Fibroblast of lung (primary cell): Measurements from ENCODE around the gene TAS2R9. TPM values are rescaled to one million over a fixed set of nuclear protein-coding genes. Genes with fewer than 3 reads are reported as not detected.

Experiments
- DNase-seq, 2 donors: peaks; one replicate each; pipeline versions ENCODE4 v3.0.0 to v3.0.0-alpha.2; 2010; ENCODE audit warnings: low read depth in 2 of 2
- H2AFZ ChIP-seq: 2 replicates; pipeline ENCODE4 v1.5.1; 2012; ENCODE audit warnings: low read length, control low read depth, inconsistent platforms
- H3K27ac ChIP-seq: 2 replicates; pipeline ENCODE4 v1.5.1; 2011; ENCODE audit warnings: low read length, control low read depth; ENCODE audit not compliant: insufficient read depth
- H3K27me3 ChIP-seq: 2 replicates; pipeline ENCODE4 v1.5.1; 2011; ENCODE audit warnings: mild to moderate bottlenecking, low read length; ENCODE audit not compliant: control insufficient read depth, insufficient read depth
- H3K36me3 ChIP-seq: 2 replicates; pipeline ENCODE4 v1.5.1; 2011; ENCODE audit warnings: low read length; ENCODE audit not compliant: control insufficient read depth, insufficient read depth
- H3K4me1 ChIP-seq: 2 replicates; pipeline ENCODE4 v1.5.1; 2011; ENCODE audit warnings: low read length; ENCODE audit not compliant: control insufficient read depth, insufficient read depth; ENCODE audit errors: extremely low read depth
- H3K4me2 ChIP-seq: 2 replicates; pipeline ENCODE4 v1.5.1; 2011; ENCODE audit warnings: low read length, control low read depth; ENCODE audit not compliant: insufficient read depth; ENCODE audit errors: extremely low read depth
- H3K4me3 ChIP-seq, 4 experiments: fragments of 200-600 bp in 1 of 4; sonication (generic) in 1 of 4; replicated peaks in 1 of 4; 2 replicates each; pipeline ENCODE4 v1.5.1; 2011 to 2016; ENCODE audit warnings: low read length in 4 of 4, low read depth in 3 of 4, mild to moderate bottlenecking in 3 of 4, control low read depth in 2 of 4, inconsistent platforms in 1 of 4, mixed read lengths in 1 of 4; ENCODE audit not compliant: insufficient read depth in 1 of 4; ENCODE audit errors: control extremely low read depth in 1 of 4
- H3K79me2 ChIP-seq: 2 replicates; pipeline ENCODE4 v1.5.1; 2012; ENCODE audit warnings: mild to moderate bottlenecking, low read length, inconsistent platforms; ENCODE audit not compliant: control insufficient read depth, insufficient read depth
- H3K9ac ChIP-seq: 2 replicates; pipeline ENCODE4 v1.5.1; 2011; ENCODE audit warnings: mild to moderate bottlenecking, low read length, control low read depth; ENCODE audit not compliant: insufficient read depth
- H3K9me3 ChIP-seq: 2 replicates; pipeline ENCODE4 v1.5.1; 2012; ENCODE audit warnings: low read depth, low read length; ENCODE audit not compliant: control insufficient read depth, insufficient read depth
- H4K20me1 ChIP-seq: 2 replicates; pipeline ENCODE4 v1.5.1; 2011; ENCODE audit warnings: low read length; ENCODE audit not compliant: control insufficient read depth, insufficient read depth; ENCODE audit errors: extremely low read depth
- CTCF ChIP-seq, 2 donors: IDR thresholded peaks in 1 of 2; conservative IDR thresholded peaks in 1 of 2; 1 replicate in 1 of 2; 2 replicates in 1 of 2; pipeline ENCODE4 v1.5.1; 2011 to 2012; ENCODE audit warnings: low read length in 2 of 2, control low read depth in 1 of 2, inconsistent platforms in 1 of 2, low read depth in 1 of 2, mild to moderate bottlenecking in 1 of 2
- EZH2 ChIP-seq: IDR thresholded peaks from 2 replicates; pipeline ENCODE4 v1.5.1; 2012; ENCODE audit warnings: low read length, control low read depth, mild to moderate bottlenecking; ENCODE audit errors: missing control alignments
- polyA plus RNA-seq, 2 donors: library from polyadenylated mRNA; depleted of rRNA in 1 of 2; stranded (reverse) in 1 of 2; unstranded in 1 of 2; fragments of >200 nt; gene quantifications; 2 replicates each; pipeline ENCODE4 v1.2.1, GENCODE V29; 2011 to 2012; ENCODE audit warnings: missing spikeins in 1 of 2
- total RNA-seq: library from RNA; depleted of rRNA; stranded (reverse); fragments of >200 nt; gene quantifications from 2 replicates; pipeline ENCODE4 v1.2.1, GENCODE V29; 2014

Gene TAS2R9
- total and polyA plus RNA-seq, 2 donors (not counting 1 experiment from before 2014, with no cell fraction given) = 0.17 TPM; not detected in 1

DNA sequence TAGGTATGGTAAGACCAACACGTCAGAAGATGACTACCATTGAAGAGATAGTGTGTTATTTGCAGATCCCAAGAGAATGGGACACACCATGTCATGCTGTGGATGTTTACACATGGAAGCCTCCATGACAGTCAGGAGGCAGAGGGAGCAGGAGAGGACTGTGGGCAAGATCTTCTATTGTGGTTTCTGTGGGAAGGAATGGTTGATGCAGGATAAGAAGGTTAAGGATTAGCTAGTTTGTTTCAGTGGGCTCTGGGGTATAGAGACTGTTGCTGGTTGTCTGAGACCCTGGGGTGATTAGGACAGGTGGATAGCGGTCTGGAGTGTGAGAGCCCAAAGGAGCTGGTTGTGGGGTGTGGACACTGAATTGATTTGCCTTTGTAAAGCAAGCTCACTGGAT is 30.9 kb downstream of the TAS2R9 start:
- no peak for DNase-seq
- H3K79me2 ChIP-seq = no peaks in the 10 kb centered on the region

GRCh38 chr12:10771132-10771733 is 38.7 kb downstream of the TAS2R9 start:
- peak; percentile 20 to 66 for DNase-seq
- Histone ChIP-seq H3K79me2 (no peaks in the 10 kb centered on the region), H2AFZ (no peak overlapping the region), H4K20me1 (no peaks in the 10 kb centered on the region), H3K36me3 (no peaks in the 10 kb centered on the region), H3K27ac (no peak overlapping the region), H3K9ac (no peak overlapping the region), H3K4me2 (no peak overlapping the region), H3K4me3 (no peak overlapping the region), H3K4me1 (no peaks in the 10 kb centered on the region), H3K9me3 (no peaks in the 10 kb centered on the region), H3K27me3 (peaks cover 8% of the 10 kb centered on the region)
- TF ChIP-seq EZH2 (no peak), CTCF (conservative IDR thresholded peaks at IDR 0.05 in 1 of 2, IDR thresholded peaks at IDR 0.05 in 1 of 2; ENCODE audit: low read depth in 1 of 2, low read length in 2 of 2) (peak; percentile 8 to 58)

More for the DNA sequence above, 30.9 kb downstream of the TAS2R9 start:
- Histone ChIP-seq H3K9me3 (no peaks in the 10 kb centered on the region), H3K4me3 (no peak overlapping the region), H3K9ac (no peak overlapping the region), H3K36me3 (no peaks in the 10 kb centered on the region), H4K20me1 (no peaks in the 10 kb centered on the region), H2AFZ (no peak overlapping the region), H3K4me2 (no peak overlapping the region), H3K27me3 (no peaks in the 10 kb centered on the region), H3K4me1 (no peaks in the 10 kb centered on the region), H3K27ac (no peak overlapping the region)
- TF ChIP-seq EZH2 (no peak), CTCF (conservative IDR thresholded peaks at IDR 0.05 in 1 of 2, IDR thresholded peaks at IDR 0.05 in 1 of 2; ENCODE audit: low read depth in 1 of 2, low read length in 2 of 2) (no peak)

DNA sequence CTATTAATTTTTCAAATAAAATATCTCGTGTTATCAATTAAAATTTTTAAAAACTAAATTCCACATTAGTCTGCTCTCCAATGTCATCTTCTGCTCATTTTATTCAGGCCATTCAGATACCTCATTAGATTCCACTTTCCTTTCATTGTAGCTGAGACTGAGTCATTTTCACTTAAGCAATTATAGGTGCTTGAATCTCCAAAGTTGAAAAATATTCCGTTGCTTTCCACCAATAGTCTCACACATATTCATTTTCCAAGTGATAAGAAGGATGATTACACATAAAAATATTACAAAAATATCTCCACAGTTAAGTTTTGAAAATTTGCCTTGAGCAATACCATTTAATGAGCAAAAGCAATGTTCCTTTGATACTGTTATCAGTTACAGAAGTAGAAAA is 50.3 kb downstream of the TAS2R9 start:
- no peaks in the 10 kb centered on the region for H3K9me3 ChIP-seq
- no peak overlapping the region for H3K4me3 ChIP-seq
- H3K9ac ChIP-seq = no peak overlapping the region
- no peaks in the 10 kb centered on the region for H3K36me3 ChIP-seq
- H2AFZ ChIP-seq = no peak overlapping the region
- H3K27ac ChIP-seq = no peak overlapping the region
- H3K79me2 ChIP-seq = no peaks in the 10 kb centered on the region
- H4K20me1 ChIP-seq = no peaks in the 10 kb centered on the region
- H3K27me3 ChIP-seq = peaks cover 3% of the 10 kb centered on the region
- no peak overlapping the region for H3K4me2 ChIP-seq
- DNase-seq = no peak
- no peaks in the 10 kb centered on the region for H3K4me1 ChIP-seq
- TF ChIP-seq CTCF (conservative IDR thresholded peaks at IDR 0.05 in 1 of 2, IDR thresholded peaks at IDR 0.05 in 1 of 2; ENCODE audit: low read depth in 1 of 2, low read length in 2 of 2) (no peak), EZH2 (no peak)

Other genes with a start within 250 kb of the TAS2R9 start
- 10.5 and 21.1 TPM in 2 replicates for gene MAGOHB, start 196.6 kb downstream of the TAS2R9 start, total RNA-seq
- 29.8 and 48.6 TPM in 2 replicates for gene MAGOHB, start 196.6 kb downstream of the TAS2R9 start, polyA plus RNA-seq
- under 0.01 TPM in 1 of 2 replicates, not detected in the other for gene STYK1, start 136.1 kb downstream of the TAS2R9 start, total RNA-seq
- gene STYK1, start 136.1 kb downstream of the TAS2R9 start, polyA plus RNA-seq = 0.41 TPM in 1 of 2 replicates, not detected in the other
- gene YBX3, start 86.8 kb downstream of the TAS2R9 start, total RNA-seq = 97.8 and 109 TPM in 2 replicates
- 150 and 172 TPM in 2 replicates for gene YBX3, start 86.8 kb downstream of the TAS2R9 start, polyA plus RNA-seq
- not detected in 2 replicates for gene TAS2R7, start 7.5 kb downstream of the TAS2R9 start, total RNA-seq
- gene TAS2R7, start 7.5 kb downstream of the TAS2R9 start, polyA plus RNA-seq = not detected in 2 replicates
- under 0.01 TPM in 1 of 2 replicates, not detected in the other for gene TAS2R8, start 2.9 kb downstream of the TAS2R9 start, total RNA-seq
- not detected in 2 replicates for gene TAS2R8, start 2.9 kb downstream of the TAS2R9 start, polyA plus RNA-seq
- 0.50 and 0.51 TPM in 2 replicates for gene TAS2R10, start 16.2 kb upstream of the TAS2R9 start, total RNA-seq
- gene TAS2R10, start 16.2 kb upstream of the TAS2R9 start, polyA plus RNA-seq = 0.06 and 0.10 TPM in 2 replicates
- 0.66 and 0.77 TPM in 2 replicates for gene PRR4, start 39.3 kb upstream of the TAS2R9 start, total RNA-seq
- 0.93 and 1.7 TPM in 2 replicates for gene PRR4, start 39.3 kb upstream of the TAS2R9 start, polyA plus RNA-seq
- gene PRH1, start 74.1 kb upstream of the TAS2R9 start, total RNA-seq = 8.7 and 19.2 TPM in 2 replicates
- 1.2 and 1.6 TPM in 2 replicates for gene PRH1, start 74.1 kb upstream of the TAS2R9 start, polyA plus RNA-seq
- 1.0 and 1.7 TPM in 2 replicates for gene TAS2R13, start 99.4 kb upstream of the TAS2R9 start, total RNA-seq
- gene TAS2R13, start 99.4 kb upstream of the TAS2R9 start, polyA plus RNA-seq = not detected in 2 replicates
- gene PRH2, start 119.1 kb upstream of the TAS2R9 start, total RNA-seq = not detected in 2 replicates
- gene PRH2, start 119.1 kb upstream of the TAS2R9 start, polyA plus RNA-seq = 0.14 TPM in 1 of 2 replicates, not detected in the other
- gene TAS2R14, start 129.1 kb upstream of the TAS2R9 start, total RNA-seq = 2.1 and 2.6 TPM in 2 replicates
- gene TAS2R14, start 129.1 kb upstream of the TAS2R9 start, polyA plus RNA-seq = 1.3 and 2.0 TPM in 2 replicates
- 1.3 and 2.3 TPM in 2 replicates for gene TAS2R50, start 176.7 kb upstream of the TAS2R9 start, total RNA-seq
- not detected in 2 replicates for gene TAS2R50, start 176.7 kb upstream of the TAS2R9 start, polyA plus RNA-seq
- gene TAS2R20, start 188.1 kb upstream of the TAS2R9 start, total RNA-seq = 2.1 and 3.3 TPM in 2 replicates
- gene TAS2R20, start 188.1 kb upstream of the TAS2R9 start, polyA plus RNA-seq = 0.06 and 0.22 TPM in 2 replicates
- gene TAS2R19, start 212.5 kb upstream of the TAS2R9 start, total RNA-seq = 3.1 and 5.3 TPM in 2 replicates
- gene TAS2R19, start 212.5 kb upstream of the TAS2R9 start, polyA plus RNA-seq = 0.10 and 0.49 TPM in 2 replicates
- gene TAS2R31, start 221.2 kb upstream of the TAS2R9 start, total RNA-seq = 2.6 and 3.6 TPM in 2 replicates
- 0.15 and 0.73 TPM in 2 replicates for gene TAS2R31, start 221.2 kb upstream of the TAS2R9 start, polyA plus RNA-seq